Left lobe of liver (tissue), 2 donors: ENCODE data around the gene AMH. TPM values are rescaled to one million over a fixed set of nuclear protein-coding genes. Genes with fewer than 3 reads are reported as not detected.
A peak's percentile ranks its signal among the peaks of the same experiment; 100 is the strongest.
"Not testable (repeated sequence)": the region's sequence is repeated elsewhere in the genome, so short reads cannot be mapped to it uniquely, and the experiment has no call there.

Source experiments
- ATAC-seq: fragments of 200-7000 bp; cut with Tn5 transposase; one replicate; pipeline ENCODE4 v1.9.1; 2020; ENCODE audit warnings: mild to moderate bottlenecking, moderate library complexity
- DNase-seq: peaks from one replicate; pipeline ENCODE4 v3.0.0-alpha.2; 2020; ENCODE audit warnings: low spot score
- total RNA-seq: library from RNA; stranded (reverse); gene quantifications from one replicate; pipeline ENCODE4 v1.2.1, GENCODE V29; 2021
- donor health status: DM: no; HTN: no; CAD: no; lungs with moderate emphysema.
- donor health status: DM: no; HTN: yes; CAD: no.

Gene AMH
- 0.93 TPM for total RNA-seq

DNA sequence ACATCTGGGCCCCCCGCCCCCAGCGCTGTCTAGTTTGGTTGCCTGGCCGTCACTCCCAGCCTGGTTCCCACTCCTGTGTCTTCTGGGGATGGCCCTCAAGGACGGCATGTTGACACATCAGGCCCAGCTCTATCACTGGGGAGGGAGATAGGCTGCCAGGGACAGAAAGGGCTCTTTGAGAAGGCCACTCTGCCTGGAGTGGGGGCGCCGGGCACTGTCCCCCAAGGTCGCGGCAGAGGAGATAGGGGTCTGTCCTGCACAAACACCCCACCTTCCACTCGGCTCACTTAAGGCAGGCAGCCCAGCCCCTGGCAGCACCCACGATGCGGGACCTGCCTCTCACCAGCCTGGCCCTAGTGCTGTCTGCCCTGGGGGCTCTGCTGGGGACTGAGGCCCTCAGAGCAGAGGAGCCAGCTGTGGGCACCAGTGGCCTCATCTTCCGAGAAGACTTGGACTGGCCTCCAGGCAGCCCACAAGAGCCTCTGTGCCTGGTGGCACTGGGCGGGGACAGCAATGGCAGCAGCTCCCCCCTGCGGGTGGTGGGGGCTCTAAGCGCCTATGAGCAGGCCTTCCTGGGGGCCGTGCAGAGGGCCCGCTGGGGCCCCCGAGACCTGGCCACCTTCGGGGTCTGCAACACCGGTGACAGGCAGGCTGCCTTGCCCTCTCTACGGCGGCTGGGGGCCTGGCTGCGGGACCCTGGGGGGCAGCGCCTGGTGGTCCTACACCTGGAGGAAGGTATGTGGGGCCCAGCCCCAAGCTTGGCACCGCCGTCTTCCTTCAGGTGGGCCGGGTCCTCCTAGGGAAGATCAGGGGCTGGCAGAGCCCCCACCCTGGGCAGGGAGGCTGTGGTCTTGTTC is at the start of gene AMH:
TSS of gene AMH (plus strand) at position 314 of the 857 bp plus-strand sequence. CDS start at position 324, 10 bp downstream.
- no peak for DNase-seq
- ATAC-seq: no peak

- ATAC-seq (no peak), DNase-seq (no peak)
Measured at GRCh38 chr19:2199861-2200623, 49.1 kb upstream of the AMH start.

DNA sequence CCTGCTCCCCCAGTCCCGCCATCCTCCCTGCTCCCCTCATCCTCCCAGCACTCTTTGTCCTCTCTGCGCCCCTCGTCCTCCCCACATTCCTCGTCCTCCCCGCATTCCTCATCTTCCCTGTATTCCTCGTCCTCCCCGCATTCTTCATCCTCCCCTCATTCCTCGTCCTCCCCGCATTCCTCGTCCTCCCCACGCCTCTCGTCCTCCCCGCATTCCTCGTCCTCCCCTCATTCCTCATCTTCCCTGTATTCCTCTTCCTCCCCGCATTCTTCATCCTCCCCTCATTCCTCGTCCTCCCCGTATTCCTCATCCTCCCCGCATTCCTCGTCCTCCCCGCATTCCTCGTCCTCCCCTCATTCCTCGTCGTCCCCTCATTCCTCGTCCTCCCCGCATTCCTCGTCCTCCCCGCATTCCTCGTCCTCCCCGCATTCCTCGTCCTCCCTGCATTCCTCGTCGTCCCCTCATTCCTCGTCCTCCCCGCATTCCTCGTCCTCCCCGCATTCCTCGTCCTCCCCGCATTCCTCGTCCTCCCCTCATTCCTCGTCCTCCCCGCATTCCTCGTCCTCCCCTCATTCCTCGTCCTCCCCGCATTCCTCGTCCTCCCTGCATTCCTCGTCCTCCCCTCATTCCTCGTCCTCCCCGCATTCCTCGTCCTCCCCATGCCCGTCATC is 48.4 kb upstream of the AMH start:
- ATAC-seq, DNase-seq: not testable (repeated sequence)

- ATAC-seq (no peak), DNase-seq (no peak)
Measured at GRCh38 chr19:2201473-2202148, 47.5 kb upstream of the AMH start.

GRCh38 chr19:2202366-2202765 is 46.8 kb upstream of the AMH start:
- ATAC-seq: no peak
- DNase-seq: no peak

DNA sequence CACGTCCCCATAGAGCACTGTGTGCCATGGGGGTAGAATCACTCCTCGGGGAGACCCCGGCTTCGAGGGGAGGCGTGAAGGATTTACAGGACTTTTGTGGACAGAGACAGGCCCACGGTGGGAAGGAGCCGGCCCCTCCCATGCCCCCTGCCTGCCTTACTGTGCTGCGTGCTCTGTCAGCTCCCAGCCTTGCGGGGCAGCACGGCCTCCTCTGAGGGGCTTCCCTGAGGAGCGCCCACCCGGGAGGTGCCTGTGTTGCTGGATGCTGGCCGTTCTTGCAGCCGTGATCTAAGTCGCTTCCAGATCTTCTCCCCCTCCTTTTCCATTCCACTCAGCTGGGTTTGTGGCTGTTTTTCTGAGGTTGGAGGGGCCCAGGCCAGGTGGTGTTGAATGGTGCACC is 42.1 kb upstream of the AMH start:
- no peak for DNase-seq
- no peak for ATAC-seq

DNA sequence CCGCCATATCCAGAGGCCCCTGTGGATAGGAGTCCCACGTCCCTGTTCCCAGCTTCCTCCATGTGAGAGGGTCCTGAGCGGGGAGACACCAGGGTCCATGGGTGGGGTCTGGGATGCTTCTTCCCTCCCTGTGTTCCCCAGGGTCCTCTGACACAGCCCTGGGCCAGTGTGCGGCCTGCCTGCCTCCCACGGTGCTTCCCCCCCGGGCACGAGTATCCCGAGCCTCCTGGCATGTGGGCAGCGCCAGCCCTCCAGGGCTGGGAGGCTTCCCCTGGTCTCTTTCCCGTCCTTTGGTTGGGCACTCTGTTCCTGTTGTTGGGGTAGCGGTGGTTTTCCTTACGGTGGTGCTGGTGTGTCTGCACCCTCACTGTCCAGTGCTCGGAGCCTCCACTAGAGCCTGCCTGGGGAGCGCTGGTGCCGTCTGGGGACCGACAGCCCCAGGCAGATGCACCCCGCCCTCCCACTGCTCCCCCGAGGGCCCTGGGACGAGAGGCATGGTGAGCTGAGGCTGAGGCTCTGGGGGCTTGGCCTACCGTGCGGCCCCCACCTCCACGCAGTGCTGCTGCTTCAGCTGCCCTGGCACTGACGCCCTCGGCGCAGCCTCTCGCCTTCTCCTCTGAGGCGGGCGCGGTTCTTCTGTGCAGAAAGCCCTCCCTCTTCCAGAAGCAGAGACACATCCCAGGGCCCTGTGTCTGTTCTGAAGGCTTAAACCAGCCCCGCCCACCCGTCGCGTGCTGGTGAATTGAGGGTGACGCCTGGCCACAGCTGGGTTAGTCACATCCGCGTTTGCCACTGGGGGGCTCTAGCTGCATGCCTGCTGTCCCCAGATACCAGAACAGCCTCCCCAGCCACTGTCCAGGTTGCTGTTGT is 40.9 kb upstream of the AMH start:
- peak; percentile 12 for ATAC-seq

GRCh38 chr19:2208975-2209374 is 40.1 kb upstream of the AMH start:
- ATAC-seq: no peak
- DNase-seq: no peak

More for the DNA sequence above, 40.9 kb upstream of the AMH start:
- DNase-seq: no peak

- DNase-seq (no peak), ATAC-seq (no peak)
Measured at GRCh38 chr19:2209408-2209807, 39.7 kb upstream of the AMH start.

GRCh38 chr19:2210206-2210605 is 38.9 kb upstream of the AMH start:
- DNase-seq: no peak
- no peak for ATAC-seq

- DNase-seq: no peak
- ATAC-seq: no peak
Measured at GRCh38 chr19:2210987-2211740, 38.0 kb upstream of the AMH start.

- DNase-seq (no peak), ATAC-seq (peak; percentile 47)
Measured at GRCh38 chr19:2212861-2213711, 36.0 kb upstream of the AMH start.

DNA sequence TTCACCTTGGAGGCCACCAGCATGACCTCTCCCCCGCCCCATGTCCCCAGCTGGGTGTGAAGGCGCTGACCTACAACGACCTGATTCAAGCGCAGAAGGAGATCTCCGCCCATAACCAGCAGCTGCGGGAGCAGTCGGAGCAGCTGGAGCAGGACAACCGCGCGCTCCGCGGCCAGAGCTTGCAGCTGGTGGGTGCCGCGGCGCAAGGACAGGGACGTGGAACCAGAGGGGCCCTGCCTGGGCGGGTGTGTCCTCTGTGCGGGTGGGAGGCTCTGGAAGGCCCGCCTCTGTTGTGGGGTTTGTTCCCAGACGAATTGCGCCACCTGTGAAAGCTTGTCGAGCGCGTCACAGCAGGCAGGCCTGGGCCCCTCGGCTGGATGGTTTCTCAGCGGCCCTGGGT is 35.3 kb upstream of the AMH start:
- DNase-seq: no peak

DNA sequence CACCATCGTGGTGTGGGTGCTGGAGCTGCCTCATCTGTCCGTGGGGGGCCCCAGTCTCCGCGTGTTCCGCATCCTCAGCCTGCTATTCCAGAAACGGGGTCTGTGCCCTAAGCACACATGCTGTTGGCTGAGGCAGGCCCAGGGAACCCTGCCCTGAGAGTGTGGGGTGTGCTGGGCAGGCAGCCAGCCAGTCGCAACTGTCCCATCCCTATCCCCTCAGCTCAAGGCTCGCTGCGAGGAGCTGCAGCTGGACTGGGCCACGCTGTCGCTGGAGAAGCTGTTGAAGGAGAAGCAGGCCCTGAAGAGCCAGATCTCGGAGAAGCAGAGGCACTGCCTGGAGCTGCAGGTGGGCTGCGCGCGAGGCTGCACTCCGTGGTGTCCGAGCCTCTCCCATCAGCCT is 34.9 kb upstream of the AMH start:
- ATAC-seq (no peak), DNase-seq (no peak)

More for the DNA sequence above, 35.3 kb upstream of the AMH start:
- ATAC-seq: no peak

DNA sequence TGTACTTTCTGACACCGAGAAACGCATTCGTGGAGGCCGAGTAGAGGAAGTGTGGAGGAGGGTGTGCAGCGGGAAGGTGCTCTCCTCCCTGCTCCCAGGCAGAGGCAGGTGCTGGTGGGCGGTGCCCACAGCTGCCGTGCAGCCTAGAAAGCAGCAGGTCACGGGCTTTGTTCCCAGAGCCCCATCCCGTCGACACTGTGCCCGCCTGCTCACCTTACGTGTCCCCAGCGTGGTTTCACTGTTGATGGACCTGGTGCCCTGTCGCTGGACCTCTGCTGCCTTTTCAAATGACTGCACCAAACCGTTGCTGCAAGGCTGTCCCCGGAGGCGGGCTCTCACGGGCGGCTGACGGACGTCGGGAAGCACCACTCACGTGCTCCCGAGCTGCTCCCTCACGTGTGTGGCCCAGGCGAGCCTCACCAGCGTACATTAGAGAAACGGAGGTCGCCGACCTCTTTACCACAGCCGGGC is 33.8 kb upstream of the AMH start:
- no peak for ATAC-seq

GRCh38 chr19:2216361-2217225 is 32.5 kb upstream of the AMH start:
- no peak for ATAC-seq
- no peak for DNase-seq

More for the DNA sequence above, 33.8 kb upstream of the AMH start:
- DNase-seq: no peak

- ATAC-seq (no peak), DNase-seq (no peak)
Measured at GRCh38 chr19:2217591-2217990, 31.5 kb upstream of the AMH start.
